Kidney glomerular epithelial cell (primary cell): Measurements from ENCODE around the gene EHMT1.
"Not testable (repeated sequence)": the region's sequence is repeated elsewhere in the genome, so short reads cannot be mapped to it uniquely, and the experiment has no call there.

Experiments
- DNase-seq: peaks from one replicate; lab custom pipeline; 2025; lab: John Stamatoyannopoulos, UW

The EHMT1 gene

DNA sequence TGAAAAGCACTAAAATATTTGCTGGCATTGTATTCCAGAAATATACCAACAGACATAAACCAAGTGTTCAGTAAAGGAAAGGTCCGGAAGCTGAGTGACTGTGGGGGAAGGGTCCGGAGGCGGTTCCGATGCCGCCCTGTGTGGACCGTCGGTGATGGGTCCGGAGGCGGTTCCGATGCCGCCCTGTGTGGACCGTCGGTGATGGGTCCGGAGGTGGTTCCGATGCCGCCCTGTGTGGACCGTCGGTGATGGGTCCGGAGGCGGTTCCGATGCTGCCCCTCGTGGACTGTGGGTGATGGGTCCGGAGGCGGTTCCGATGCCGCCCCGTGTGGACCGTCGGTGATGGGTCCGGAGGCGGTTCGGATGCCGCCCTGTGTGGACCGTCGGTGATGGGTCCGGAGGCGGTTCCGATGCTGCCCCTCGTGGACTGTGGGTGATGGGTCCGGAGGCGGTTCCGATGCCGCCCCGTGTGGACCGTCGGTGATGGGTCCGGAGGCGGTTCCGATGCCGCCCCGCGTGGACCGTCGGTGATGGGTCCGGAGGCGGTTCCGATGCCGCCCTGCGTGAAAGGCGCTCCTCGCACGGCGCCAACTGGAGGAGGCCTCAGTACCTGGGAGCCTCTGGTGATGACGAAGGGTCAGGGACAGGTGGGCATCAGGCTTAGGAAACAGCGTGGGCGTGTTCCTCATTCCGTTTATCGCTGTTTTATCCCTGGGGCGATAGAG lies 191.1 kb downstream of the EHMT1 start:
- DNase-seq, result not testable (repeated sequence)

DNA sequence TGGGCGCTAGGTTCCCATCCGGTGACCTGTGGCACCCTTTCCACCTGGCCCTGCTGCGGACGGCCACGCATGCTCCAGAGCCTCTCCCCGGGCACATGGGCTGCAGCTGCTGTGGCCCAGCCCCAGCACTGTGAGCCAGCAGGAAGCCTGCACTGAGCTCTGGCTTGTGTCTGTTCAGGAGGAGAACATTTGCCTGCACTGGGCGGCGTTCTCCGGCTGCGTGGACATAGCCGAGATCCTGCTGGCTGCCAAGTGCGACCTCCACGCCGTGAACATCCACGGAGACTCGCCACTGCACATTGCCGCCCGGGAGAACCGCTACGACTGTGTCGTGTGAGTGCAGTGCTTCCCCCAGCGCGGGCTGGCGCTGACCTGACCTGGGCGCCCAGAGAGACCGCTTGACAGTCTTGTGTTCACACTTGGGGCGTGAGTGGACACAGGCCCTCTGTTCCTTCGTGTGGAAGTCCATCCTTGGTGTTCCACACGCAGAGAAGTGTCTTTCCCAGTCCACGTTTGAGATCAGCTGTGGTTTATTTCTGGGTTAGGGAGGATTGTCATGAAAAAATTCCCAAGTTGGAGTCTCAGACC lies 192.6 kb downstream of the EHMT1 start:
- DNase-seq, result no peak

DNA sequence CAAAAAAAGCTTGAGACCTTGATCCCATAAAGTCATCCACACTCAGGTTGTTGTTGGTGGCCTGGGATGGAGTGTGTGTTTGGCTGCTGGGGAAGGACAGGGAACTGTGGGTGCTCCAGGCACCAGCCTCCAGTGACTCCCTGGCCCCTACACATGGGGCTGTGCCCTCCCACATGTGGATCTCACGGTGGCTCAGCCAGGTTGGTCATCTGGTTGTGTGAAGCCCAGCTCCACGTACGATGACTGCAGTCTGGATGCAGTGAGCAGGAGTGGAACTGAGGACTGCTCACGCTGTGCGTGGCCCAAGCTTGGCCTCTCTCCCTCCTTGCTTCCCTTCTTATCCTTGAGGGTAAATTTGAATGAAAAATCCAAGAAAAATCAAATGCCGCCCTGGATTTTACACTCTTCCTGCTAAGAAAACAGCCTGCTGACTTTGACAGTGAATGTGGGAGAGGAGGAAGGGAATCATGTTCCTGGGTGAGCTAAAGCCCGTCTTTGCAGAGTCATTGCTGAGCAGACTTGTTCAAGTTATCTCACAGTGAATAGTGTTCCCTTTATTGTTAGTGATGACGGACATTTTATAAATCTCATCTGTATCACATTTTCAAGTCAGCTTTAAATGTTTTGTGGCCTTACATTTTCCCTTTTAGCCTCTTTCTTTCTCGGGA lies 193.7 kb downstream of the EHMT1 start:
- no peak for DNase-seq

DNA sequence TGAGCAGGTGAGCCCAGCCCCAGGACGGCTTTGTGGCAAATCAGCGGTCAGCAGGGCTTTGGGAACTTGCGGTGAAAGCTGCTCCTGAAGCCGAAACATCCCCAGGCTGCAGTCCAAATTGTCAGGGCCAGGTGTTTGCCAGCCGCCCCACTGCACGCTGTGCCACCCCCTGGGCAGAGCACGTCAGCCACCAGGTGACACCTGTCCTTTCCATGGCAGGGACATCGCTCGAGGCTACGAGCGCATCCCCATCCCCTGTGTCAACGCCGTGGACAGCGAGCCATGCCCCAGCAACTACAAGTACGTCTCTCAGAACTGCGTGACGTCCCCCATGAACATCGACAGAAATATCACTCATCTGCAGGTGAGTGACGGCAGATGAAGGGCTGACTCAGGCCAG lies 194.4 kb downstream of the EHMT1 start:
- DNase-seq, result no peak

DNA sequence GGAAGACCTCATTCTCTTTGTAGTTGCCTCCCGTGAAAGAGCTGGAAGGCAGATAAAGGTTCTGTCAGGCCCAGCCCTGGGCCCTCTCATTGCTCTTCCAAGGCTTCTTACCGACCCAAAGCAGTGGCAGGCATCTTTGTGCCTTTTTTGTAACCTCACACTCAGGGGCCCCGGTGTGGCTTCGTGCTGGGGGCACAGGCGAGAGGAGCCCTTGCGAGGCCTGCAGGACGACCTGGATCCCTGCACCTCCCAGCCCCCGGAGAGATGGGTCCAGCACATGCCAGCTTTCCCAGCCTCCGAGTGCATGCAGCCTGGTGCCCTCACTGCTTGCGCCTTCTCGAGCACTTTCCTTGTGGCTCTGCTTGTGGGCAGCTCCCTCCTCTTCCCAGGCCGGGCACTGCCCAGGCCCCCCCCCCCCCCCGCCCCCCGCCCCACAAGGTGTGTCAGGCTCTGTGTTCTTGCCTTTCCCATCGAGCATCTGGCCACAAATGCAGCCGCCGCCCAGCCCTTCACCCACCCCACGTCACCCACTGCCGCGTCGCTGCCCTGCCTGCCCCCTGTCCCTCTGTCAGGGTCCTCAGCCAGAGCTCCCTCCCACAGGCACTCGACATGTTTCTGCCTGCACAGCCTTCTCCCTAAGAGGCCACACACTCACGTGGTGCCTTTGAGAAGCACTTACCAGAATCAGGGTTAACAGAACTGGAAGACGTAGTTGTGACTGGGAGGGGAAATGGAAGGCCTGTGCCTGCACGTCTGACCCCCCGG lies 195.0 kb downstream of the EHMT1 start:
- no peak for DNase-seq

DNA sequence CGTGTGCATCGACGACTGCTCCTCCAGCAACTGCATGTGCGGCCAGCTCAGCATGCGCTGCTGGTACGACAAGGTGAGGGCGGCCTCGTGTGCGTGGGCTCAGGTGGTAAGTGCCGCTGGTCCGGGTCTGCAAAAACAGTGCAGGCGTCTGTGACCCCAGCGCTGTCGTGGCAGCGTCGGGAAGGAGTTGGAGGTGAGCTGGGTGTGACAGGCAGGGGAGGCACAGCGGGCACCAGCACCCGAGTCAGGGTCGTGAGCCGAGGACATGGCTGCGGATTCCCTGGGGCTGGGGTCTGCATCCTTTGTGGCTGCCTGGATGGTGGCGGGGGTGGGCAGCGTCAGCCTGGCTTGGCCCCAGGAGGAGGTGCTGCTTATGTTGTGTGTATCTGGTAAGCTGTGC lies 195.6 kb downstream of the EHMT1 start:
- no peak for DNase-seq

DNA sequence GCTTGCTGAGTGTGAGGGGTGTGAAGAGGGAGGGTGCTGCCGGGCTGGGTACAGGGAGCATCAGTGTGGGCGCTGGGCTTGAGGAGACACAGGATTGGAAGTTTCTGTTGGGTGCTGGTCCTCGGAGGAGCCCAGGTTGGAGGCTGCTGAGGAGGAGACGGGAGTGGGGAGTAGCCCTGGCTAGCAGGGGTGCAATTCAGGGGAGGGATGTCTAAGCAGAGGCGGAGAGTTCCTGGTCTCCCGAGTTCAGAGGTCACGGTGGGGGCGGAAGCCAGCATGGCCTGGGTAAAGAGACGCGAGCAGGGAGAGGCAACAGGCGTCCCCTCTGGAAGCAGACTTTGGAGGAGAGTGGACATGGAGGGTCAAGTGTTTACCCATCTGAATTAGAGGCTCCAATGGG lies 196.0 kb downstream of the EHMT1 start:
- no peak for DNase-seq

DNA sequence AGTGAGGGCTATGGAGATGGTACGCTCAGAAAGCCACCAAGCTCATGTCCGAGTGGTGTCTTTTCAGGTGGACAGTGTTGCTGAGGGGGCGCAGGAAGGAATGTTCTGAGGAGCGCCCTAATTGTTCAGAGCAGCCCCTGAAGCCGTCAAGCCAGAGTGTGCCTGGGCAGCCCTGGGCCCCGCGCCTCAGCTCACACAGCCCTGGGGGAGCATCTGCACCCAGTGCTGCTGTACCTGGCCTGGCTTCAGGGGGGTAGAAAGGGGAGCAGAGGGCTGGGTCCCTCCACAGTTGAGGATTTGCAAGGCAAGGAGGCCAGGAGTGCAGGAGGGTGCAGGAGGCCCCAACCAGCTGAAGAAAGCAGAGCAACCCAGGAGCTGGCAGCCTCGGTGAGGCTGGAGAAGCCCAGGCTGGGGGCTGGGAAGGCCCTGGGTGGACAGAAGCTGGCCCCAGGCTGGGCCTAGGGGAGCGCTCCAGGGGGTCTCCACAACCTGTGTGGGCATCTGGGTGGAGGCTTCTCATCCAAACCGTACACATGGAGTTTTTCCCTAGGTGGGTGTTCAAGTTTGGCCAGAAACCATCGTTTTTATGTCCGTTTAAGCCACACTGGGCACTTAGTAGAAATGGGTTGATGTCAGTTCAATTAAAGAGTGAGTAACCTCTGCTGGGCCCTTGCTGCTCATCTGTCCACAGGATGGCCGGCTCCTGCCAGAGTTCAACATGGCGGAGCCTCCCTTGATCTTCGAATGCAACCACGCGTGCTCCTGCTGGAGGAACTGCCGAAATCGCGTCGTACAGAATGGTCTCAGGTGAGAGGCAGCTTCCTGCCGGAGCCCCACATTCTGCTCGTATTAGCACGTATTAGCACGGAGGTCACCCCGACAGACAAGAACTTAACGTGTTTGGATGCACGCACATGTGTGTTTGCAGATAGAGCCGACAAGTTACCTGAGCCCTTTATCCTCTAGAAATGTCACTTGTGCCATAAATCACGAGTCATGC lies 196.8 kb downstream of the EHMT1 start:
- no peak for DNase-seq

DNA sequence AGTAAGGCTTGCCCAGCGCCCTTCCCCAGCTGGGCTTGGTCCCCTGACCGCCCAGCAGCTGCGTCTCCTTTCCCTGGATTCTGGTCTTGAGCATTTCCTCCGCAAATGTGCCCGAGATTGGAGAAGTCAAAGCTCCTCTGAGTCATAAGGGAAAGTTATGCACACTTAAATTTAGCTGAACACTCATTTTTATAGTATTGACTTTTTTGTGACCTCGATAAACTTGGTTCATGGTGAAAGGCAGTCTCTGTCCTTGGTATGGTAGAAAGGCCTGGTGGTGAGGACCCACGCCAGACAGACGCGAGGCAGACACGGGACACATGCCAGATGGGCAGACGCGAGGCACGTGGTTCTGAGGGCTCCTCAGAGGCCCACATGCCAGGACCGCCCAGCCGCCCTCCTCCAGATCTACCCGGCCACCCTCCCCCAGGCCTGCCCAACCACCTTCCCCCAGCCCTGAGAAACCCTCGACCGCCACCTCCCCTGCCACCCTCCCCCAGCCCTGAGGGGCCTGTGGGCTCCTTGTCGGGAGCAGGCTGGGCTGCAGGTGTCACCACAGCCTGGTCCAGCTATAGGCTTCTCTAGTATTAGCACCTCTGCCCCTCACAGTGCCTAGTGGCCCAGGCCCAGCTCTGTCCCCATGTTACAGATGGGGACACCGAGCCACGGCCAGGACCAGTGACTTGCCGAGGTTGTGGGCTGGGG lies 197.9 kb downstream of the EHMT1 start:
- DNase-seq, result no peak

DNA sequence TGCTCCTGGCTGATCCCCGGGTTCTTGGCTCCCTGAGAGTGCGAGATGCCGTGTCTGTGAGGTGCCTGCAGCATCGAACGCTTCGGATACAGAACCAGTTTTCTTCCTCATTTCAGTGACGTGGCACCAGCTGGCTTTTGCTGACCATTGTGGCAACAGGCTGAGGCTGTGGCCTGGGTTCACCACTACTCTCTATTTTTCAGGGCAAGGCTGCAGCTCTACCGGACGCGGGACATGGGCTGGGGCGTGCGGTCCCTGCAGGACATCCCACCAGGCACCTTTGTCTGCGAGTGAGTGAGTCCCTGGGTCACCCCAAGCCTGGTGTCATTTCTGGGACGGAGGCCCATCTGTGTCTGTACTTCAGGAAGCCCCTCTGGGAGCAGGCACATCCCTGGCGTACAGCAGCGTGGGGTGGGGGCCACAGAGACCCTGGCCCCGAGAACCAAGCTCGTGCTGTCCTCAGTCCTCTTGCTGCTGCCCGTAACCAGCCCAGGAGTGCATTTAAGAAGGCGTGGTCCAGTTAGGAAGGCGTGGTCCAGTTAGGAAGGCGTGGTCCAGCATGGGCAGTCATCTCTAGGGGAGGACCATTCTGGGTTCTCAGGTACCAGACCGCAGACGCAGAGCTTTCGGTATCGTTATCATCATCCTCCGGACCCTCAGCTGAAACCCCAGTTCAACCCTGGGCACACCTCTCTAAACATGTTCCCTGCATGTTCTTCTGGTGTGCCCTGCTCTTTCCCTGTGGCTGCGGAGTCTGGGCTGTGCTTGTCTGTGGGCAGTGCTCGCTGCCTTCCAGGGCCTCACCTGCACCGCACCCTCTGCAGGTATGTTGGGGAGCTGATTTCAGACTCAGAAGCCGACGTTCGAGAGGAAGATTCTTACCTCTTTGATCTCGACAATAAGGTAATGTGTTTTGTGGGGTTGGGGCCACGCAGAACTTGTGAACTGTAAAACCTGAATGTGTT lies 198.7 kb downstream of the EHMT1 start:
- no peak for DNase-seq

DNA sequence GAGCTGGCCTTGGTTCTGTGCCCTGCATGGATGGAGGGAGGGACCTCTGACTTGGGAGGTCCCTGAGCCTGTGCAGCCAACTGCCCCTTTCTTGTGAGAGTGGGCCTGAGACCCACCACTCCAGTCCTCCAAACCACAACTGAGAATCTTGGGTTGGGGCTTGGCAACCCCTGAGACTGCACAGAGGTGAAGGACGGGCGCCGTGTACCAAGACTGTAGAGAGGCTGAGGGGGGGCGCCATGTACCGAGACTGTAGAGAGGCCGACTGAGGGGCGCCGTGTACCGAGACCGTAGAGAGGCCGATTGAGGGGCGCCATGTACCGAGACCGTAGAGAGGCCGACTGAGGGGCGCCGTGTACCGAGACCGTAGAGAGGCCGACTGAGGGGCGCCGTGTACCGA lies 199.5 kb downstream of the EHMT1 start:
- no peak for DNase-seq

DNA sequence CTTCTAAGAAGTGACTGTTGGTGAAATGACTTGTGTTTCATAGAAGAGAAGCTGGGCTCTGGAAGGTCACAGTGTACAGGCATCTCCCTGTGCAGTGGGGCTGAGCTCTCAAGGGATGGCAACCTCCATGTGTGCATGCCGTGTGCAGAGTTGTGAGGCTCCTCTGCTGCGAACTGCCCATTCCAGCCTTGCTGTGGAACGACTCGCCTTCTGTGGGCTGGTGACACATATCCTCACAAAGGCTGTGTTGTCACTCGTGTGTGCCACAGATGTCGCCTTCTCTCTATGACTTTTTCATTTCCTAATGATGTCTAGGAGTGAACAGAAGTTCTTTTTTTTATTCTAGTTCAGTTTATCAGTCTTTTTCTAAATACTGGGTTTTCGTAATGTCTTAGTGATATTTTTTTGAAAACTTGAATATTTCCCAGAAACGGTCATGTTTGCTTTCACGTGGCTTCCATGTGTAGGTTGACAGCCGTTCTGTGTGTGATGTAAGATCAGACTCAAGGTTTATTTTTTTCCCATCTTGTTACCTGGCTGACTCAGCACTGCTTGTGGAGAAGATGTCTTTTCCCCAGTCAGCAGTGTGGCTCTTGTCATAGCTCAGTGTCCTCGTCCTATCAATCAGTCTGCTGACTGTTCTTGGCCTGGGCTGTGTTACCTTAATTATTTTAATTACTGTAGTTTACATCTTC lies 201.5 kb downstream of the EHMT1 start:
- DNase-seq, result no peak

DNA sequence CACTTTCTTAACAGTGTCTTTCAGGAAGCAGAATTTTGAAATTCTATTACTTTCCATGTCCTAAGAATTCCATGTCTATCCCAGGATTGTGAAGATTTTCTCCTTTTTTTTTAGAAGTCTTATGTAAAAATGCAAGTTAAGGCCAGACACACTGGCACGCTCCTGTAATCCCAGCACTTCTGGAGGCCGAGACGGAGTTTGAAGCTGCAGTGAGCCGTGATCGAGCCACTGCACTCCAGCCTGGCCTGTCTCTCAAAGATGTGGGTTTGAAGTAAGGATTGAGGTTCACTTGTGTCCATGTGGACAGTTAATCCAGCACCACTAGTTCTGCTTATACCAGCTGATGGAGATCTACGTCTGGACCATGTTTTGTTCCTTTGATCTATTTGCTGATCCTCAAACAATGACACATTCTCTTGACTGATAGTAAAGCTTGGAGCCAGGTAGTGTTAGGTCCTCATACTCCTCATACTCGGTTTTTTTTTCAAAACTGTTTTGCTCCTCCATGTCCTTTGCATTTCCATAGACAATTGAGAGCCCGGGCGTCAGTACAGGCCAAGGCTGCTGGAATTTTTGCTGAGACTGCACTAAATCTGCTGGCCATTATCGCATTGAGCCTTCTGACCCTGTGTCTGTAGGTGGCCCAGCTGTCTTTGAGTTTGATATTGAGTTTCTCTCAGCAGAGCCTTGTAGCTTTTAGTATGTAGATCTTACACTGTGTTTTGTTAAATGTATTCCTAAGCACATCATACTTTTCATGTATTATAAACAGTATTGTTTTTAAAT lies 205.4 kb downstream of the EHMT1 start:
- DNase-seq, result no peak

DNA sequence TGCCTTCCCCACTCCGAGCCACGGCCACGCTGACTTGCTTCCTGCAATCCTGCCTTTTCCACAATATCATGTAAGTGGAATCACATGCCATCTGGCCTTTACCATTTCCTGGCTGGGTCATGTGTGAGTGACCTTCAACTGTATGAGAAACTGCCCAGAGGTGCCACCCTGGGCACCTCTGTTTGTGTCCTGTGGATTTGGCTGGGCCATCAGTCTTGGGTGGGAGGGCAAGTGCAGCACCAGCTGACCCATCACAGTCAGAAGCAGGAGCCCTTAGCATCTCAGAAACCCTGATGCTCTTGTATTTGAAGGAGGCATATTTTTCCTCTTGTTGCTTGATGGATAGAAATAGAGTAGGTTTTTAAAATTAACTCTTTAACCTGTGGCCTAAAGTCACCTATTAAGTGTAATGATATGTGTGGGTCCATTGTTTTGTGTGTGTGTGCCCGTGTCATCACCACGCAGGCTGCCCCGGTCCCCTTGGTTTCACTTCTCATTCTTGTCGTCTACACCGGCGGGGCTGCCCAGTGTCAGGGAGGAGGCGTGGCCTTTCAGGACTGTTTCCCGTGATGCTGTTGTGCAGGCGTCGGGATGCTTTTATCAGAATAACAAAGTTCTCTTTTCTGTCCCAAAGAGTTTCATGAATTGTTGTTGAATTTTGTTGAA lies 206.7 kb downstream of the EHMT1 start:
- no peak for DNase-seq

DNA sequence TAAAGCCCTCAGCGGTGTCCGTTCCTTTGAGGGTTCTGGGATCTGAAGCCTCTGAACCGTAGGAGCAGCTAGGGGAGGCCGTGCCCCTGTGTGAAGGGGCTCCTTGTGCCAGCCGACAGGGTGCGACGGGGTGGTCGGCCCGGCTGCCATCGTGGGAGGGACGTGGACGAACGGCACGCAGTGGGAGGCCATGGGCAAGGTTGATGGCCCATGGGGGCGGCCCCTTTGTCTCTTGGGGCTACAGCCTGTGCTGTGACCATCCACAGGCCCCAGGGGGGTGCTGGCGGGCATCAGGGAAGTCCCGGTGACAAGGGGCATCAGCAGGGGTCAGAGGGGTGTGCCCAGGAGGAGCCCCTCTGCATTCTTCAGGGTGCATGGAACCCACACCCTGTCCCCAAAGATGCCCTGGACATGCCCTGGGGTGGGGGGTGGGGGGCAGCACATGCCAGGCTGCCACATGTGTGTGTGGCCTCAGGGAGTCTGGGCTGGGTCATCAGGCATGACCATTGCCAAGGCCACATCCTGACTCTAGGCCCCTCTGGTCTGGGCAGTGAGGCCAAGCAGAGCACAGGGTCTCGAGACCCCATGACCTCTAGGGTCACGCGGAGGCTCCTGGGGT lies 209.2 kb downstream of the EHMT1 start:
- DNase-seq, result no peak

DNA sequence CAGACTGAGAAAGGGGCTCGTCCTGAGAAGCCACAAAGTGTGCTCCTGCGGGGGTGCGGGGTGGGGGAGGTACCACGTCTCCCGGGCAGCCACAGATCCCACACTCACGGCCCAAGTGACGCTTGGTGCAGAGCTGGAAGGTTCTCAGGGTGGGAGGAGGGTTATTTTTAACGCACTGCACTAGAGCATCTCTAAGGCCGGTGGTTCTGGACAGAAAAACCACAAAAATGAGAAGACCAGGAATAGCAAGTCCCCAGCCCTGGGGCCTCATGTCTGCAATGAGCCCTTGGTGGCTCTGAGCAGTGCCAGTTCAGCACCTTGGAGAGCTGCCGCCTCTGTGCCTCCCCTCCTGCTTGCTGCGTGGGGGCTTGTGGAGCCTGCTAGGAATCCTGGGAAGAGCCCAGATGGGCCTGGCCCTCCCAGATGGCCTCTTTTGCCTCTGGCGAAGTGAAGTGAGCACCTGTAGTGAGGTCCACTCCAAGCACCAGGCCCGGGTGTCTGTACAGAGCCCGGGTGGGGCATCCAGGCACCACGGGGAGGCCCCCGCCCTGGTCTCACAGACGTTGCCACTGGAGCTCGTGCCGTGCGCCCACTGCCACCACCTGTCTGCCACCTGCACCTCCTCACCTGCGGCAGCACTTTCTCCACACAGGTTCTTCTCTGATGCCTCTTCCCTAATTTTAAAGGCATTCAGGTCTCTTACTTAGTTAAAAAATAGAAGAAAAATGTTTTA lies 209.9 kb downstream of the EHMT1 start:
- no peak for DNase-seq
